Body of pancreas (tissue), 4 donors: ENCODE measurements around the gene DENND1A. TPM values are rescaled to one million over a fixed set of nuclear protein-coding genes. Genes with fewer than 3 reads are reported as not detected.

ENCODE experiments used
- ATAC-seq: fragments of 150-250 bp; one replicate; pipeline ENCODE4 v1.9.1; 2016
- DNase-seq, 4 donors: peaks; one replicate each; pipeline ENCODE4 v3.0.0-alpha.2; 2019
- H3K27ac ChIP-seq, 4 donors: fragments of 200-600 bp; sonication (generic); 1 replicate in 3 of 4; 2 replicates in 1 of 4; pipeline versions ENCODE4 v1.5.1 to v1.6.1; 2016 to 2019; ENCODE audit warnings: mild to moderate bottlenecking in 1 of 4, mixed read lengths in 1 of 4, moderate library complexity in 1 of 4
- H3K27me3 ChIP-seq, 2 donors: fragments of 200-600 bp; sonication (generic); one replicate each; pipeline ENCODE4 v1.6.0; 2016; ENCODE audit warnings: mild to moderate bottlenecking in 1 of 2
- H3K36me3 ChIP-seq, 2 donors: fragments of 200-600 bp; sonication (generic); replicated peaks in 1 of 2; 2 replicates each; pipeline ENCODE4 v1.5.1; 2016; ENCODE audit warnings: low read depth in 2 of 2; ENCODE audit not compliant: insufficient read depth in 1 of 2
- H3K4me1 ChIP-seq: fragments of 200-600 bp; sonication (generic); one replicate; pipeline ENCODE4 v1.6.0; 2016
- H3K4me3 ChIP-seq, 2 donors: fragments of 200-600 bp; sonication (generic); 1 replicate in 1 of 2; 2 replicates in 1 of 2; pipeline ENCODE4 v1.5.1; 2016 to 2019
- H3K9me3 ChIP-seq, 3 donors: fragments of 200-600 bp; sonication (generic); 1 replicate in 2 of 3; 2 replicates in 1 of 3; pipeline ENCODE4 v1.5.1; 2016
- POLR2A ChIP-seq, 3 donors: fragments of 450-650 bp; IDR thresholded peaks; one replicate each; pipeline ENCODE4 v1.6.1; 2016; ENCODE audit warnings: antibody characterized with exemption in 3 of 3, mild to moderate bottlenecking in 2 of 3
- WGBS, 2 donors: methylation state at CpG; one replicate each; pipeline ENCODE4 v1.1.5; 2017; 5-methylcytosine and 5-hydroxymethylcytosine counted together
- intact Hi-C: fragments of 100-400 bp; cut with DNase I; formaldehyde crosslinking; loops from one replicate; pipeline ENCODE4 v1.15.1; 2023
- total RNA-seq, 2 donors: library from RNA; depleted of rRNA; stranded (reverse); fragments of >200 nt; gene quantifications; one replicate each; pipeline ENCODE4 v1.1.0, GENCODE V29; 2016
- TF ChIP-seq, protein P1 (sequence below), 7 experiments: fragments of 450-650 bp in 4 of 7; fragments of 200-600 bp in 3 of 7; sonication (generic) in 3 of 7; IDR thresholded peaks; one replicate each; pipeline ENCODE4 v1.5.1; 2016 to 2019; ENCODE audit warnings: antibody characterized with exemption in 7 of 7

Gene DENND1A
- total RNA-seq, 2 donors from 2014 or later: 7.6 to 8.6 TPM

DNA sequence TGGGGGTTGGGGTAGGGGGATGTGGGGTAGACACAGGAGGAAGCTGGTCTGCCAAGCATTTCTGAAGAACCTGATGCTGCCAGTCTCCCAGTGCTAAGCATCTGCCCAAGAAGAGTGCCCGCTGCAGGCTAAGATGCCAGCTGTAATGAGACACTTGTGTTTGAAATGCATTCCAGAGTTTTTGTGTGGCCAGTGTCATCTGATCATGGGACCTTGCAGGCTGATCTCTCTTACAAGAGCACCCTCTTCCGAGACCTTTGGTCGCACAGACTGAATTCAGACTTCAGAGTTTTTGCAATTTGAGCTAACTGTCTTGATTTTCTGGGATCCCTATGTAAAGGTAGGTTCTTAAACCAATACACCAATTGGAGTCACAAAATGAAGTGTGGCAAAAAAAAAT, 58.1 kb downstream of the DENND1A start:
- intact Hi-C loops: no loop called here
- no peak for ATAC-seq
- DNase-seq: no peak

DNA sequence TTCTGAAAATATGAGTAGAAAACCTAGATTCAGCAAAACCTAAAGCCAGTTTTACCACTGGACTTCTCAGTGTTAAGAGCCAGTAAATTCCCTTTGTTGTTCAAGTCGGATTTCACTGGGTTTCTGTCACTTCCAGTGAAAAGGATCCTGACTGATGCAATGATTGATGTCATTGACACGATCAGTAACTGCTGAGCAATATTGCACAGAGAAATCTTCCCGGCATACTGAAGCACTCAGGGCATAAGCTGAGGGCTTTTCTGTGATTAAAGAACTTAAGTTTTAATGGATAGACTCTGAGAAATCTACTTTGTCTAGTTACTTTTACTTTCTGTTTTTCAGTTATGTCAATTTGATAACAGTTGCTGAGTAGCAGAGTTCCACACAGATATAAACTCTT, 61.9 kb downstream of the DENND1A start:
- Histone ChIP-seq H3K27ac (peak overlapping the region in 1 of 4 donors; percentile 31), H3K36me3 (no peaks in the 10 kb centered on the region), H3K27me3 (no peaks in the 10 kb centered on the region), H3K4me3 (no peak overlapping the region), H3K4me1 (no peaks in the 10 kb centered on the region), H3K9me3 (no peaks in the 10 kb centered on the region)
- WGBS, 2 donors: 62 to 82% methylated on average over 3 of the region's 3 CpGs
- intact Hi-C loops: no loop called here
- no peak for ATAC-seq
- DNase-seq: no peak
- TF ChIP-seq, protein P1, sequence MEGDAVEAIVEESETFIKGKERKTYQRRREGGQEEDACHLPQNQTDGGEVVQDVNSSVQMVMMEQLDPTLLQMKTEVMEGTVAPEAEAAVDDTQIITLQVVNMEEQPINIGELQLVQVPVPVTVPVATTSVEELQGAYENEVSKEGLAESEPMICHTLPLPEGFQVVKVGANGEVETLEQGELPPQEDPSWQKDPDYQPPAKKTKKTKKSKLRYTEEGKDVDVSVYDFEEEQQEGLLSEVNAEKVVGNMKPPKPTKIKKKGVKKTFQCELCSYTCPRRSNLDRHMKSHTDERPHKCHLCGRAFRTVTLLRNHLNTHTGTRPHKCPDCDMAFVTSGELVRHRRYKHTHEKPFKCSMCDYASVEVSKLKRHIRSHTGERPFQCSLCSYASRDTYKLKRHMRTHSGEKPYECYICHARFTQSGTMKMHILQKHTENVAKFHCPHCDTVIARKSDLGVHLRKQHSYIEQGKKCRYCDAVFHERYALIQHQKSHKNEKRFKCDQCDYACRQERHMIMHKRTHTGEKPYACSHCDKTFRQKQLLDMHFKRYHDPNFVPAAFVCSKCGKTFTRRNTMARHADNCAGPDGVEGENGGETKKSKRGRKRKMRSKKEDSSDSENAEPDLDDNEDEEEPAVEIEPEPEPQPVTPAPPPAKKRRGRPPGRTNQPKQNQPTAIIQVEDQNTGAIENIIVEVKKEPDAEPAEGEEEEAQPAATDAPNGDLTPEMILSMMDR (IDR thresholded peaks at IDR 0.05): no peak
- TF ChIP-seq POLR2A (IDR thresholded peaks at IDR 0.05): no peak

More for the DNA sequence above, 58.1 kb downstream of the DENND1A start:
- Histone ChIP-seq H3K4me1 (no peaks in the 10 kb centered on the region), H3K9me3 (no peaks in the 10 kb centered on the region), H3K36me3 (no peaks in the 10 kb centered on the region), H3K27ac (no peak overlapping the region), H3K4me3 (no peak overlapping the region), H3K27me3 (no peaks in the 10 kb centered on the region)
- 91 to 95% methylated on average over 3 of the region's 3 CpGs for WGBS, 2 donors
- no peak for TF ChIP-seq POLR2A (IDR thresholded peaks at IDR 0.05)
- TF ChIP-seq, protein P1 (IDR thresholded peaks at IDR 0.05): no peak

DNA sequence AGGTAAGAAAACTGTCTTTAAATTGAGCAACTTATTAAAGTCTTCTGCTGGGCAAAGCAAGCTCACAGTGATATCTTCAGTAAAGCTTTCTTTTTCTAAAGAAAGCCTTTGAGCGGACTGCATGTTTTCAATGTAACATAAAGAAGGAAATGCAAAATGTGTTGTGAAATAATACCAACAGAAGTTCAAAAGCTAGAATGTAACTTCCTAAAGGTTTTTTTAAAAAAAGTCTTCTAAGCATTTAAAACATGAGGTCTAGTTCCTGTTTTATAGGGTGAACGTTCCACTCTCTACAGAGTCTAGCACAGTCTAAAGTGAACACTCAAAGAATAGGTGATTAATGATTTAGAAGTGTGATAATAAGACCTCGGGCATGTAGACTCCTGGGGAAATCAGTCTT, 62.9 kb downstream of the DENND1A start:
- Histone ChIP-seq H3K4me3 (no peak overlapping the region), H3K36me3 (no peaks in the 10 kb centered on the region), H3K27me3 (no peaks in the 10 kb centered on the region), H3K4me1 (no peaks in the 10 kb centered on the region), H3K9me3 (no peaks in the 10 kb centered on the region), H3K27ac (peak overlapping the region in 1 of 4 donors; percentile 44)
- no peak for ATAC-seq
- no peak for DNase-seq
- intact Hi-C loops: no loop called here
- TF ChIP-seq, protein P1 (IDR thresholded peaks at IDR 0.05): no peak
- no peak for TF ChIP-seq POLR2A (IDR thresholded peaks at IDR 0.05)
- WGBS, 2 donors: 73 to 93% methylated on average over 3 of the region's 3 CpGs

DNA sequence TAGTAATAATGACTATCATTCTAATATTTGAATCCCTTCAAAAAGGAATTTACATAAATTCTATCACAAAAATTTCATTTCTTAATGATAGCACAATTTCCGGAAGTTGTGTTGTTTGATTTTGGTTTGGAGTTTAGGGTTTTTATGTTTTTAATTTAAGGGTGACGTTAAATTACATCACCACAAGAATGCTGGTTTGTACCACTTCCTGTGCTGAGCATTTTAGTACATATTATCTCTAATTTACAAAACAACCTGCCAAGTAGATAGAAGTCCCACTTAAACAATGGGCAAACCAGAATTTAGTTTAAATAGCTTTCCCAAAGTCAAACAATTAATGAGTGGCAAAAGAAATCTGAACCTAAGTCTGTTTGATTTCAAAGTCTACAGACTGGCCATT, 63.4 kb downstream of the DENND1A start:
- no peaks in the 10 kb centered on the region for H3K4me1 ChIP-seq
- no peak for ATAC-seq
- no peak for DNase-seq
- no peaks in the 10 kb centered on the region for H3K9me3 ChIP-seq
- TF ChIP-seq, protein P1 (IDR thresholded peaks at IDR 0.05): no peak
- no peak for TF ChIP-seq POLR2A (IDR thresholded peaks at IDR 0.05)
- 86 to 92% methylated on average over 2 of the region's 2 CpGs for WGBS, 2 donors
- H3K27ac ChIP-seq: peak overlapping the region in 1 of 4 donors; percentile 44
- H3K36me3 ChIP-seq: no peaks in the 10 kb centered on the region
- no peak overlapping the region for H3K4me3 ChIP-seq
- intact Hi-C loops: no loop called here
- H3K27me3 ChIP-seq: no peaks in the 10 kb centered on the region

DNA sequence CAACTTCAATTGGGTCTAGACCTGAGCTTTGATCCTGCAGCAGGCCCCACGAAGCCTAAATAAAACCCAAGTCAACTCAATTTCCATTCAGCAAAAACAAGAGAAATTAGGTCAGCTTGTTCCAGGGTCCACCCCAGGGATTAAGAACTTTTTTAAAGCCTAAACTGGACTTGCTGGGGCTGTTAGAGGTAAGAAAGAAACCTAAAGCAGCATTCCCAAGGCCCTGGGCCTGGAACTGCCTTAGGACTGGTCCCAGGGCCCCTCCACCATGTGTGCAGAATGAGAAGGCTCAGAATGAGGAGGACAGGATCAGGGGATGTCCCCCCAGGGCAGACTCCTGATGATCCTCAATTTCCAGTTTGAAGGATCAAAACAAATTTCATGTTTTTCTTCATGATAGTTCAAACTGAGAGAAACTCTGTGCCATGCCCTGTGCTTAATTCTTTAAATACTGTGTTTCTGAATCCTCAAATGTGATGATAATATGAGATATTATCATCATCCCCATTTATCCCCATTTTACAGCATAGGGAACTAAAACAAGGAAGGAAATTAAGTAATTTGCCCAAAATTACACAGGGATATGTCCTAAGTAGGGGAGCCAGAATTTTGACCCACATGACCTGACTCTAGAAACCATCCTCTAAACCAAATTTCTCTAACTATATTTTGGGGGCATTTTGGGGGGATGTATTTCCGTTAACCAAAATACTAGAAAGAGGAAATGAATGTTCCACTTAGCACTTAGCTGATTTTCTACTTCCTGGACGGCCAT, 64.5 kb downstream of the DENND1A start:
- 78 to 93% methylated on average over 3 of the region's 3 CpGs for WGBS, 2 donors
- Histone ChIP-seq H3K27me3 (no peaks in the 10 kb centered on the region), H3K36me3 (no peaks in the 10 kb centered on the region), H3K4me1 (no peaks in the 10 kb centered on the region), H3K4me3 (no peak overlapping the region), H3K27ac (no peak overlapping the region), H3K9me3 (no peaks in the 10 kb centered on the region)
- intact Hi-C loops: no loop called here
- ATAC-seq (no peak), DNase-seq (no peak)
- no peak for TF ChIP-seq POLR2A (IDR thresholded peaks at IDR 0.05)
- TF ChIP-seq, protein P1 (IDR thresholded peaks at IDR 0.05): no peak
